Heart left ventricle (tissue), 16 donors: ENCODE data around the gene SRI. TPM values are rescaled to one million over a fixed set of nuclear protein-coding genes. Genes with fewer than 3 reads are reported as not detected.
A peak's percentile ranks its signal among the peaks of the same experiment; 100 is the strongest.

Experiments
- ATAC-seq, 4 donors: fragments of 200-7000 bp; cut with Tn5 transposase; one replicate each; pipeline ENCODE4 v1.9.1; 2020 to 2022; ENCODE audit warnings: moderate library complexity in 4 of 4, mild to moderate bottlenecking in 3 of 4, moderate number of reproducible peaks in 1 of 4
- DNase-seq, 5 donors: peaks; one replicate each; pipeline ENCODE4 v3.0.0-alpha.2; 2020
- H3K27ac ChIP-seq, 12 donors: fragments of 200-600 bp; sonication (generic) in 4 of 12; one replicate each; pipeline versions ENCODE4 v1.5.0 to v1.8.0; 2016 to 2022; ENCODE audit warnings: mild to moderate bottlenecking in 2 of 12
- H3K27me3 ChIP-seq, 9 donors: fragments of 200-600 bp; sonication (generic) in 2 of 9; one replicate each; pipeline versions ENCODE4 v1.5.1 to v1.8.0; 2016 to 2022; ENCODE audit warnings: mild to moderate bottlenecking in 3 of 9
- H3K36me3 ChIP-seq, 9 donors: fragments of 200-600 bp; sonication (generic) in 2 of 9; one replicate each; pipeline versions ENCODE4 v1.5.0 to v1.8.0; 2018 to 2022; ENCODE audit warnings: mild to moderate bottlenecking in 2 of 9
- H3K4me1 ChIP-seq, 12 donors: fragments of 200-600 bp; sonication (generic) in 4 of 12; one replicate each; pipeline versions ENCODE4 v1.5.0 to v1.8.0; 2016 to 2022; ENCODE audit warnings: mild to moderate bottlenecking in 3 of 12
- H3K4me3 ChIP-seq, 12 donors: fragments of 200-600 bp; sonication (generic) in 4 of 12; one replicate each; pipeline versions ENCODE4 v1.5.0 to v1.8.0; 2017 to 2022; ENCODE audit warnings: mild to moderate bottlenecking in 9 of 12, moderate library complexity in 4 of 12
- H3K9me3 ChIP-seq, 12 donors: fragments of 200-600 bp; sonication (generic) in 4 of 12; one replicate each; pipeline versions ENCODE4 v1.5.0 to v1.8.0; 2016 to 2022; ENCODE audit warnings: mild to moderate bottlenecking in 1 of 12
- POLR2A ChIP-seq, 2 donors: fragments of 450-650 bp; IDR thresholded peaks; one replicate each; pipeline ENCODE4 v1.6.1; 2017; ENCODE audit warnings: antibody characterized with exemption in 2 of 2, mild to moderate bottlenecking in 2 of 2, moderate library complexity in 2 of 2
- WGBS, 4 donors: extraction: QIAGEN DNeasy Blood & Tissue Kit in 2 of 4; methylation state at CpG; one replicate each; pipeline versions ENCODE4 v1.1.5 to v1.1.7; 2013 to 2018; 5-methylcytosine and 5-hydroxymethylcytosine counted together
- intact Hi-C, 10 donors: fragments of 100-400 bp; cut with DNase I; formaldehyde crosslinking; loops; one replicate each; pipeline versions ENCODE4 v1.11.1 to v1.14.2; 2022
- long read RNA-seq, 3 donors: library from polyadenylated mRNA; unstranded; transcript quantifications; one replicate each; pipeline ENCODE4 v2.0.0, GENCODE V29; 2020 to 2021
- polyA plus RNA-seq, 2 donors: library from polyadenylated mRNA; stranded (reverse); fragments of 200-250 nt; gene quantifications; one replicate each; pipeline ENCODE4 v1.2.3, GENCODE V29; 2013
- total RNA-seq, 9 donors: library from RNA; depleted of rRNA in 2 of 9; stranded (reverse); fragments of >200 nt in 2 of 9; fragmentation: NEBNext Ultra II Directional in 3 of 9; extraction: Animal tissue kit (Norgen Biotek cat#: 25700) in 3 of 9; gene quantifications; one replicate each; pipeline versions ENCODE4 v1.1.0 to v1.2.4, GENCODE V29; 2016 to 2023
- TF ChIP-seq, protein P1 (sequence below), 12 donors: fragments of 200-600 bp; sonication (generic) in 4 of 12; IDR thresholded peaks; one replicate each; pipeline versions ENCODE4 v1.5.0 to v1.8.0; 2018 to 2022; ENCODE audit warnings: antibody characterized with exemption in 12 of 12, mild to moderate bottlenecking in 5 of 12
- donor health status: ischemic (EF 13 %, LVEDD 7.1; RV severe dilation, severe dysfunction).
- donor health status: healthy with polysubstance abuse.
- donor health status: DM: no; HTN: yes; CAD: no.
- donor health status: DM: no; HTN: no; CAD: no.
- donor health status: ischemic (EF 25% LVEDD 6.9; RV normal size, moderate dysfunction).
- donor health status: ischemic (EF 25% LVEDD 5.7; RV mildly dilated, moderate dysfunction).
- donor health status: healthy.
- donor health status: DM: yes; HTN: yes; CAD: no.
- donor health status: ischemic (EF 35%, LVEDD 5.7; RV mildly dilated, moderate dysfunction).
- donor health status: nonischemic (EF 11% LVEDD 7.7; RV severe dilation, severe dysfunction).
- donor health status: DM: yes; HTN: yes; CAD: no.
- donor health status: PGD.
- donor health status: ischemic (EF 29% LVEDD 5.4; RV normal size, mild dysfunction).
- donor health status: nonischemic (EF 23%, LVEDD 6.1; RV moderate dilation, normal function).

The SRI gene, protein sequence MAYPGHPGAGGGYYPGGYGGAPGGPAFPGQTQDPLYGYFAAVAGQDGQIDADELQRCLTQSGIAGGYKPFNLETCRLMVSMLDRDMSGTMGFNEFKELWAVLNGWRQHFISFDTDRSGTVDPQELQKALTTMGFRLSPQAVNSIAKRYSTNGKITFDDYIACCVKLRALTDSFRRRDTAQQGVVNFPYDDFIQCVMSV
- total RNA-seq (10 to 100 TPM; 48.9 to 88.5 (median 69.4) TPM), polyA plus RNA-seq (10 to 100 TPM; 25.9 to 66.7 TPM)
- long read RNA-seq, donor 1, transcript SRI-201 (8 exons, 2,010 nt), result major isoform, 86 of 91 reads
- long read RNA-seq, donor 1, partial matches to known transcripts, result 3 of 91 reads
- long read RNA-seq, donor 1, other reads (novel, unspliced or antisense), result 2 of 91 reads
- long read RNA-seq, donor 2, transcript SRI-201 (8 exons, 2,010 nt), result major isoform, 154 of 163 reads
- long read RNA-seq, donor 2, partial matches to known transcripts, result 3 of 163 reads
- long read RNA-seq, donor 2, other reads (novel, unspliced or antisense), result 5 of 163 reads
- long read RNA-seq, donor 3, transcript SRI-201 (8 exons, 2,010 nt), result major isoform, 72 of 78 reads
- long read RNA-seq, donor 3, partial matches to known transcripts, result 3 of 78 reads
- long read RNA-seq, donor 3, other reads (novel, unspliced or antisense), result 3 of 78 reads

DNA sequence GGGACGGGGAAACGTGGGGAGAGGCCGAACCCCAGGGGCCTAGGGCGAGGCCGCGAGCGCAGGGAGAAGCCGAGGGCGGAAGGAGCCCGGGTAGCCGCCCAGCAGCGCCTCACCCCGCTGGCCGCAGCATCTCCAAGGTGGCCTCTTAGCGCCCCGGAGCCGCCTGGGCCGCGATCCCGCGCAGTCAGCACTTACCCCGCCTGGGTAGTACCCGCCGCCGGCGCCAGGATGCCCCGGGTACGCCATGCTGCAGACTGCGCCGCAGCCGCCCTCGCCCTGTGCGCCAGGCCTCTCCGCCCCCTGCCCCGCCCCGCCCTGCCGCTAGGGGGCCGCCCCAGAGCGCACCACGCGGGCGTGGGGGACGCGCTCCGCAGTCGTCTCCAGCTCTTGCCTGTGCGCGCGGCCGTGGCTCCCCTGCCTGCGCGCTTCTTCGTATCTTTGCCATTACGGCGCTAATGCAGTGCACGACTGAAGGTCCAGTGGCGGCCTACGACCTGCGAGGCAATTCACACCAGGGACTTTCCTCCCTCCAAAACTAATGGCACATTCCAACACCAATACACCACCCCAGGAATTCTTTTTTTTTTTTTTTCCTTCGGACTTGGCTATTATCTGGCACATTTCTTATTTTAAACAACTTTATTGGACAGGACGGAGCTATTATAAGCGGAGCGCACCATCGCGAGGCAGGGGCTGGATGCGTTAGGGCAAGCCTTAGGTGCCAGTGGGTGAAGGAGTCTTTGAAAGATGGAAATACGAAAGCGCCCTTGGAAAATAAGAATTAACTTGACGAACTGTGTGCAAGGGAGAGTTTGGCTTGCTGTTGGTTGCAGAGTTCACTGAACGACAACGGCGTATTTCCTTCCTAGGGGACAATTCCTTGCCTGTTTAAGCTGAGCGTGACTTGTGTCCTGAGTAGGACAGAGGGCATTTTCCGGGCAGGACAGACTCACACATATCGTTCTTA is at the start of gene SRI:
Gene SRI, minus strand, starts transcription at position 258 of the 967 bp plus-strand sequence. Its CDS starts 12 bp downstream, at position 246.
- Histone ChIP-seq H3K27ac (peak within 1 kb of the TSS; percentile 64 to 96 (median 89)), H3K4me1 (peaks cover 0 to 26% (median 14%) of the 10 kb centered on the region in 12 donors), H3K27me3 (no peaks in the 10 kb centered on the region), H3K4me3 (peak within 1 kb of the TSS; percentile 69 to 98 (median 90)), H3K9me3 (no peaks in the 10 kb centered on the region), H3K36me3 (peaks cover 0 to 27% (median 22%) of the 10 kb centered on the region in 9 donors)
- DNase-seq (peak; percentile 87 to 93 (median 88)), ATAC-seq (peak; percentile 88 to 100 (median 98))
- TF ChIP-seq POLR2A (IDR thresholded peaks at IDR 0.05), result peak in 1 of 2 donors; percentile 81
- TF ChIP-seq, protein P1, sequence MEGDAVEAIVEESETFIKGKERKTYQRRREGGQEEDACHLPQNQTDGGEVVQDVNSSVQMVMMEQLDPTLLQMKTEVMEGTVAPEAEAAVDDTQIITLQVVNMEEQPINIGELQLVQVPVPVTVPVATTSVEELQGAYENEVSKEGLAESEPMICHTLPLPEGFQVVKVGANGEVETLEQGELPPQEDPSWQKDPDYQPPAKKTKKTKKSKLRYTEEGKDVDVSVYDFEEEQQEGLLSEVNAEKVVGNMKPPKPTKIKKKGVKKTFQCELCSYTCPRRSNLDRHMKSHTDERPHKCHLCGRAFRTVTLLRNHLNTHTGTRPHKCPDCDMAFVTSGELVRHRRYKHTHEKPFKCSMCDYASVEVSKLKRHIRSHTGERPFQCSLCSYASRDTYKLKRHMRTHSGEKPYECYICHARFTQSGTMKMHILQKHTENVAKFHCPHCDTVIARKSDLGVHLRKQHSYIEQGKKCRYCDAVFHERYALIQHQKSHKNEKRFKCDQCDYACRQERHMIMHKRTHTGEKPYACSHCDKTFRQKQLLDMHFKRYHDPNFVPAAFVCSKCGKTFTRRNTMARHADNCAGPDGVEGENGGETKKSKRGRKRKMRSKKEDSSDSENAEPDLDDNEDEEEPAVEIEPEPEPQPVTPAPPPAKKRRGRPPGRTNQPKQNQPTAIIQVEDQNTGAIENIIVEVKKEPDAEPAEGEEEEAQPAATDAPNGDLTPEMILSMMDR (IDR thresholded peaks at IDR 0.05), result peak; percentile 77 to 98 (median 94)
- 0 to 1% (median 0%) methylated on average over 58 to 75 of the region's 75 CpGs for WGBS, 4 donors
- intact Hi-C loops, result loop anchor here in 1 of 10 donors (5.0 kb wide), 1 partner anchor 343 kb away; the partner anchor contains the start of genes DBF4 and SLC25A40

DNA sequence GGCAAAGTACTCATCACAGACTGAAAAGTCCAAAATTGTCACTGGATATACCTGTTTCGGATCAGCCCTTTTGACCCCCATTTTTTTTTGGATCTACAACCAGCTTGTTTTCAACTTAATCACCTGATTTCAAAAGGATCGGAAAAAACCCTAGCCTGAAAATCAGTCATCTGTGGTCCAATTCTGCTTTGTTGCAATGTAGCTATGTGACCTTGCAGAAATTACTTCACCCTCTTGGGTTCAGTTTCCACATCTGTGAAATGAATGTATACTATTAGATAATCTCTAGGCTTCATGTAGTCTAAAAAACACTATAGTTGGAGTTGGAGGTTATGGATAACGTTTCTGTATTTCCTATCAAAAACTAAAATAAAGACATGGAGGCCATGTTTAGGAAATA is 49.7 kb upstream of the SRI start:
- intact Hi-C loops, result no loop called here
- Histone ChIP-seq H3K4me1 (peaks cover 0 to 21% (median 0%) of the 10 kb centered on the region in 12 donors), H3K4me3 (no peak overlapping the region), H3K27ac (no peak overlapping the region), H3K9me3 (no peaks in the 10 kb centered on the region), H3K36me3 (no peaks in the 10 kb centered on the region), H3K27me3 (no peaks in the 10 kb centered on the region)
- ATAC-seq (no peak), DNase-seq (no peak)
- no peak for TF ChIP-seq POLR2A (IDR thresholded peaks at IDR 0.05)
- TF ChIP-seq, protein P1 (IDR thresholded peaks at IDR 0.05), result no peak
- 83 to 89% (median 85%) methylated on average over 3 of the region's 3 CpGs for WGBS, 4 donors

DNA sequence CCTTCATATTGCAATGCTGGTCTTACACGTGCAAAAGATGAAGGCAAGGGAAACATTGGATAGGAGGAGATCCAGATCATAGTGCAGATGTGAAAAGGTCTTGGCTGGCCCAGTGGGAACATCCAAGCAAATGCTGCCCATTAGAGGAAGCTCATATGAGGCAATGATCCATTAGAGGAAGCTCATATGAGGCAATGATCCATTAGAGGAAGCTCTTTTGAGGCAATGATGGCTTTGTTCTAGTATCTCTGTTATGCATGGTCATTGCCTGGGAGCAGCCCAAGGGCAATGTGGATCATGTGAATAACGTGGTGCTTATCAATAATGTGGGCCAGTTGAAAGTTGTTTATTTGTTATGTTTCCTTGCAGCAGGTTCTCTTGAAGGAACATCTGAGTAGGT is 49.0 kb upstream of the SRI start:
- TF ChIP-seq, protein P1 (IDR thresholded peaks at IDR 0.05), result no peak
- TF ChIP-seq POLR2A (IDR thresholded peaks at IDR 0.05), result no peak
- Histone ChIP-seq H3K4me3 (no peak overlapping the region), H3K4me1 (peaks cover 0 to 22% (median 0%) of the 10 kb centered on the region in 12 donors), H3K36me3 (no peaks in the 10 kb centered on the region), H3K9me3 (no peaks in the 10 kb centered on the region), H3K27ac (no peak overlapping the region), H3K27me3 (no peaks in the 10 kb centered on the region)
- DNase-seq (no peak), ATAC-seq (peak in 3 of 4 donors; percentile 33 to 72 (median 48))
- intact Hi-C loops, result no loop called here
- 31 to 59% (median 43%) methylated on average over 2 of the region's 2 CpGs for WGBS, 4 donors
